ENCODE results near the gene TBX15. TPM values are rescaled to one million over a fixed set of nuclear protein-coding genes. Genes with fewer than 3 reads are reported as not detected.

Gene TBX15
- total and polyA plus RNA-seq, 4 donors: 0.07 to 0.31 (median 0.24) TPM

DNA sequence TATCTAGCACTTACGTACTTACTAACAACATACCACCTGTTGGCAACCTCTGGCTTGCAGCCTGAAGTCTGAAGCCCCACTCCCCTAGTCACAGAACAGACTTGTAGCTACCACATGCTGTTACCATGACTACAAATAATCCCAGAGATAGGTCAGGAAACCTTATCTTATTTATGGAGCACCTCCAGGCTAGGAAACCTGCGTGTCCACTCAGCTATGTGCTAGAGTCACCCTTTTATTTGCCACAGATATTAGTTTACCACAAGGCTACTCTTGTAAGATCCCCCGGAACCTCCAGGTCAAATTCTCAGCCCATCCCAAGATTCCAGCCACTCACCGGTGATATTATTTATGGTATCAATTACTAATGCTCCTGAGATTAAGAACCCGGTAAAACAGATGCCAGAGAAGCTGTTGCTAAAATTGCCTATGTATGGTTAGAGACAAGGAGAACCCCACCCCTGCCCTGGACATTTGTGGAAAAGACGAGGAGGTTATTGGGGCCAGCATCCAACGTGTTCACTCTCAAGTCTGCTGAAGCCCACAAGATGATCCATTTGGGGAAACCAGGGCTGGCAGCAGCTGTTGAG lies 116.5 kb downstream of the TBX15 start:
- WGBS, 2 donors: 82 to 88% methylated on average over 7 of the region's 7 CpGs
- no peak overlapping the region for H3K4me3 ChIP-seq
- no peaks in the 10 kb centered on the region for H3K4me1 ChIP-seq (ENCODE audit: control insufficient read depth in 5 of 5, insufficient read depth in 5 of 5, low read length in 5 of 5)
- H3K36me3 ChIP-seq (ENCODE audit: control insufficient read depth in 4 of 4, insufficient read depth in 4 of 4, low read length in 4 of 4): no peaks in the 10 kb centered on the region
- DNase-seq (no peak), ATAC-seq (ENCODE audit: insufficient read depth, low FRiP score) (no peak)
- no peak overlapping the region for H3K27ac ChIP-seq (ENCODE audit: low read depth in 1 of 2, low read length in 1 of 2)
- no peaks in the 10 kb centered on the region for H3K27me3 ChIP-seq (ENCODE audit: control insufficient read depth in 3 of 3, insufficient read depth in 3 of 3, low read length in 2 of 3)
- TF ChIP-seq, protein P1, sequence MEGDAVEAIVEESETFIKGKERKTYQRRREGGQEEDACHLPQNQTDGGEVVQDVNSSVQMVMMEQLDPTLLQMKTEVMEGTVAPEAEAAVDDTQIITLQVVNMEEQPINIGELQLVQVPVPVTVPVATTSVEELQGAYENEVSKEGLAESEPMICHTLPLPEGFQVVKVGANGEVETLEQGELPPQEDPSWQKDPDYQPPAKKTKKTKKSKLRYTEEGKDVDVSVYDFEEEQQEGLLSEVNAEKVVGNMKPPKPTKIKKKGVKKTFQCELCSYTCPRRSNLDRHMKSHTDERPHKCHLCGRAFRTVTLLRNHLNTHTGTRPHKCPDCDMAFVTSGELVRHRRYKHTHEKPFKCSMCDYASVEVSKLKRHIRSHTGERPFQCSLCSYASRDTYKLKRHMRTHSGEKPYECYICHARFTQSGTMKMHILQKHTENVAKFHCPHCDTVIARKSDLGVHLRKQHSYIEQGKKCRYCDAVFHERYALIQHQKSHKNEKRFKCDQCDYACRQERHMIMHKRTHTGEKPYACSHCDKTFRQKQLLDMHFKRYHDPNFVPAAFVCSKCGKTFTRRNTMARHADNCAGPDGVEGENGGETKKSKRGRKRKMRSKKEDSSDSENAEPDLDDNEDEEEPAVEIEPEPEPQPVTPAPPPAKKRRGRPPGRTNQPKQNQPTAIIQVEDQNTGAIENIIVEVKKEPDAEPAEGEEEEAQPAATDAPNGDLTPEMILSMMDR (IDR thresholded peaks at IDR 0.05; ENCODE audit: control extremely low read depth, extremely low read depth): no peak
- H3K9me3 ChIP-seq (ENCODE audit: control insufficient read depth in 4 of 4, insufficient read depth in 3 of 4, low read length in 3 of 4): no peaks in the 10 kb centered on the region
- no peak overlapping the region for H3K9ac ChIP-seq (ENCODE audit: insufficient read depth in 1 of 2, low read length in 2 of 2)

DNA sequence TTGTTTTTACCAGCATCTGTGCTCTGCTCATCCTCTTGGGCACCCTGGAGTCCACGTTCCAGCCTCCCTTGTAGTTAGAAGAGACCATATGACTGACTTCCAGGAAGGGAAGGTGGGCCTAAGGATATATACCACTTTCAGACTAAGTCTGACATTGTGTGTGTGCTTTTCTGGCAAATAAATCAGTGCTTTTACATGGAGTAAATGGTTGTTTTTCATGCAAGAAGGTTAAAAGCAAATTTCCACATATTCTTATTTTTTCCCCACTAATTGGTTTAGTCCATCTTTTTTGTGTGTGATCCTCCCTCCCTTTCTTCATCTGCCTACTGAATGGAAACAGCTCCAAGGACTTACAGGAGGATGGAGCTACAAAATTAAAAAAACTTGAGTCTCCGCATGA lies 119.8 kb downstream of the TBX15 start:
- H3K27me3 ChIP-seq (ENCODE audit: control insufficient read depth in 3 of 3, insufficient read depth in 3 of 3, low read length in 2 of 3): peaks cover 0 to 3% (median 0%) of the 10 kb centered on the region in 3 donors
- DNase-seq (no peak), ATAC-seq (ENCODE audit: insufficient read depth, low FRiP score) (no peak)
- no peak overlapping the region for H3K4me3 ChIP-seq
- no peak overlapping the region for H3K27ac ChIP-seq (ENCODE audit: low read depth in 1 of 2, low read length in 1 of 2)
- H3K4me1 ChIP-seq (ENCODE audit: control insufficient read depth in 5 of 5, insufficient read depth in 5 of 5, low read length in 5 of 5): no peaks in the 10 kb centered on the region
- 78 to 79% methylated on average over 2 of the region's 2 CpGs for WGBS, 2 donors
- no peaks in the 10 kb centered on the region for H3K36me3 ChIP-seq (ENCODE audit: control insufficient read depth in 4 of 4, insufficient read depth in 4 of 4, low read length in 4 of 4)
- no peaks in the 10 kb centered on the region for H3K9me3 ChIP-seq (ENCODE audit: control insufficient read depth in 4 of 4, insufficient read depth in 3 of 4, low read length in 3 of 4)
- H3K9ac ChIP-seq (ENCODE audit: insufficient read depth in 1 of 2, low read length in 2 of 2): no peak overlapping the region
- TF ChIP-seq, protein P1 (IDR thresholded peaks at IDR 0.05; ENCODE audit: control extremely low read depth, extremely low read depth): no peak

DNA sequence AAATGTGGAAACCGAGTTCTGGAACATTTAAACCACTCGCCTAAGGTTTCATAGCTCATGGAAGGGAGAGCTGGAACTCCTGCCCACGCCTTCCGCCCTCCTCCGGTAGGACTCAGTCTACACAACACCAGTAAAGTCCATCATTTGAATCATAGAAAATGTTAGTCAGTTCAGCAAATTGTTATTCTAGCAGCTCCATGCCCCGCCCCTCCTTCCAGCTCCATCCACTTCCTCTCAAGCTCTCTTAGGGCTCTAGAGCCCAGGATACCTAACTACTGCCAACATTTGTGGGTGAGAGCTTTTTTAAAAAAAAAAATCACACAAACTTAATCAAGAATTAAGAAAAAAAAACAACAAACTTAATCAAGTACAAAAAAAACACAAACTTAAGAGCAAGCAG lies 121.8 kb downstream of the TBX15 start:
- TF ChIP-seq, protein P1 (IDR thresholded peaks at IDR 0.05; ENCODE audit: control extremely low read depth, extremely low read depth): no peak
- DNase-seq (no peak), ATAC-seq (ENCODE audit: insufficient read depth, low FRiP score) (no peak)
- Histone ChIP-seq H3K36me3 (ENCODE audit: control insufficient read depth in 4 of 4, insufficient read depth in 4 of 4, low read length in 4 of 4) (no peaks in the 10 kb centered on the region), H3K9ac (ENCODE audit: insufficient read depth in 1 of 2, low read length in 2 of 2) (no peak overlapping the region), H3K4me3 (no peak overlapping the region), H3K4me1 (ENCODE audit: control insufficient read depth in 5 of 5, insufficient read depth in 5 of 5, low read length in 5 of 5) (no peaks in the 10 kb centered on the region), H3K27ac (ENCODE audit: low read depth in 1 of 2, low read length in 1 of 2) (no peak overlapping the region), H3K27me3 (ENCODE audit: control insufficient read depth in 3 of 3, insufficient read depth in 3 of 3, low read length in 2 of 3) (peaks cover 0 to 3% (median 0%) of the 10 kb centered on the region in 3 donors), H3K9me3 (ENCODE audit: control insufficient read depth in 4 of 4, insufficient read depth in 3 of 4, low read length in 3 of 4) (no peaks in the 10 kb centered on the region)
- WGBS, 2 donors: 82 to 92% methylated on average over 6 of the region's 6 CpGs

DNA sequence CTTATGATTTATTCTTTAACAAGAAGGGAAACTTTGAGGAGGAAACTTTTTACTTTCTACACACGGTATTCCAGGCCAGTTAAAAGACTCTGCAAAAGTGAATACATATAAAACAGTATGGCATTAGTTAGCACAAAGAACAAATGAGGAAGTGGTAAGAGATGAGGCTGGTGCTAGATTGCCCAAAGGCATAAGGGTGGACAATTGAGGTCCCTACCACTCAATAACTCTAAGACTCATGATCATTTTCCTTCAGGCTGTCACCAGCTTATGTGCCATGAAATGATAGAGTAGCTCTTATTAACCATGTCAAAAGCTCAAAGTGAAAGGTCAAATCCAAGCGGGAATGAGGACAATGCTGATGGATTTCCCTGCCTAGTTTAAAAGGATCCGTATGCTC lies 124.5 kb downstream of the TBX15 start:
- Histone ChIP-seq H3K4me3 (no peak overlapping the region), H3K27me3 (ENCODE audit: control insufficient read depth in 3 of 3, insufficient read depth in 3 of 3, low read length in 2 of 3) (peaks cover 0 to 3% (median 0%) of the 10 kb centered on the region in 3 donors), H3K27ac (ENCODE audit: low read depth in 1 of 2, low read length in 1 of 2) (no peak overlapping the region), H3K9ac (ENCODE audit: insufficient read depth in 1 of 2, low read length in 2 of 2) (no peak overlapping the region), H3K4me1 (ENCODE audit: control insufficient read depth in 5 of 5, insufficient read depth in 5 of 5, low read length in 5 of 5) (no peaks in the 10 kb centered on the region), H3K9me3 (ENCODE audit: control insufficient read depth in 4 of 4, insufficient read depth in 3 of 4, low read length in 3 of 4) (no peaks in the 10 kb centered on the region), H3K36me3 (ENCODE audit: control insufficient read depth in 4 of 4, insufficient read depth in 4 of 4, low read length in 4 of 4) (no peaks in the 10 kb centered on the region)
- 73 to 92% methylated on average over 3 of the region's 3 CpGs for WGBS, 2 donors
- TF ChIP-seq, protein P1 (IDR thresholded peaks at IDR 0.05; ENCODE audit: control extremely low read depth, extremely low read depth): no peak
- no peak for ATAC-seq (ENCODE audit: insufficient read depth, low FRiP score)
- no peak for DNase-seq

Data from lung (tissue), 12 donors.